Spleen (tissue), 7 donors: ENCODE measurements around the gene ALS2CL.

ENCODE experiments used
- POLR2A ChIP-seq, 3 donors: fragments of 450-650 bp; IDR thresholded peaks; one replicate each; pipeline ENCODE4 v1.5.1; 2017; ENCODE audit warnings: antibody characterized with exemption in 3 of 3, mild to moderate bottlenecking in 1 of 3
- POLR2AphosphoS5 ChIP-seq, 3 donors: sonication (generic); formaldehyde crosslinking; IDR thresholded peaks; one replicate each; pipeline ENCODE4 v1.5.1; 2017; ENCODE audit warnings: antibody characterized with exemption in 3 of 3
- TF ChIP-seq, protein P1 (sequence below), 11 experiments: fragments of 200-600 bp in 7 of 11; fragments of 450-650 bp in 4 of 11; sonication (generic) in 4 of 11; IDR thresholded peaks in 8 of 11; conservative IDR thresholded peaks in 3 of 11; 1 replicate in 7 of 11; 2 replicates in 4 of 11; pipeline versions ENCODE4 v1.4.0 to v1.8.0; 2016 to 2021; ENCODE audit warnings: antibody characterized with exemption in 11 of 11, inconsistent platforms in 4 of 11, mild to moderate bottlenecking in 1 of 11
- donor health status: DM: no; HTN: no; CAD: no; lungs with moderate emphysema.
- donor health status: DM: no; HTN: no; CAD: no.
- donor health status: DM: no; HTN: no; CAD: no.

DNA sequence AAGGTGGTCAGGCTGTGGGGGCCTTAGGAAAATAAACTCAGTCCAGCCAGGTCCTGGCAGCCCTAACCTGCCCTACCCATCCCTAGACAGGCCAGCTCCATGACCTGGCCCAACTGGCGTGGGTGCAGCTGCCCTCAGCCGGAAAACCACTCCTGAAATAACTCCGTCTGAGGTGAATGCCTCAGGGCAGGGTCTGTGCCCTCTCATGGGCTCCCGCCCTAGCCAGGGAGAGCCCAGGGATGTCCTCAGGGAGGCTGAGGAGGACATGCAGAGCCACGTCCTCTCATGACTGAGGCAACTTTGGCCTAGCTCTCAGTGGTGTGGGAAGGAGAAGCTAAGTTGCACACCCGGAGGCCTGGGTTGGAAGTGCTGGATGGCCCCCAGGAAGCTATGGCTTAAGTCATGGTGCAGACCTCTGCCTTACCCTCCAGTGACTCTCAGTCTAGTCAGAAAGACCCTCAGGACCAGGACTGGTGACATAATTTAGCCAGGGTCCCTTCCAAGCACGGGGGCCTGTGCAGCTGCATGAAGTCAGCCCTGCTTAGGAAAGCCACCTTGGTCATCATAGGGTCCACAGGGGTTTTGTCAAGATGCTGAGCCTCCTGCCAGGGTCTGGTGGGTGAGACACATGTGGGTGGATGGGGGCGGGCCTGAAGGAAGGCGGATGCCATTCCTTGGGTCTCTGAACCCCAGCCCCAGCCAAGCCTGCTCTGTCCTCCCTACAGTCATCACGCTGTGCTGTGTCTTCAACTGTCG is 15.1 kb upstream of the ALS2CL start:
- TF ChIP-seq, protein P1, sequence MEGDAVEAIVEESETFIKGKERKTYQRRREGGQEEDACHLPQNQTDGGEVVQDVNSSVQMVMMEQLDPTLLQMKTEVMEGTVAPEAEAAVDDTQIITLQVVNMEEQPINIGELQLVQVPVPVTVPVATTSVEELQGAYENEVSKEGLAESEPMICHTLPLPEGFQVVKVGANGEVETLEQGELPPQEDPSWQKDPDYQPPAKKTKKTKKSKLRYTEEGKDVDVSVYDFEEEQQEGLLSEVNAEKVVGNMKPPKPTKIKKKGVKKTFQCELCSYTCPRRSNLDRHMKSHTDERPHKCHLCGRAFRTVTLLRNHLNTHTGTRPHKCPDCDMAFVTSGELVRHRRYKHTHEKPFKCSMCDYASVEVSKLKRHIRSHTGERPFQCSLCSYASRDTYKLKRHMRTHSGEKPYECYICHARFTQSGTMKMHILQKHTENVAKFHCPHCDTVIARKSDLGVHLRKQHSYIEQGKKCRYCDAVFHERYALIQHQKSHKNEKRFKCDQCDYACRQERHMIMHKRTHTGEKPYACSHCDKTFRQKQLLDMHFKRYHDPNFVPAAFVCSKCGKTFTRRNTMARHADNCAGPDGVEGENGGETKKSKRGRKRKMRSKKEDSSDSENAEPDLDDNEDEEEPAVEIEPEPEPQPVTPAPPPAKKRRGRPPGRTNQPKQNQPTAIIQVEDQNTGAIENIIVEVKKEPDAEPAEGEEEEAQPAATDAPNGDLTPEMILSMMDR (IDR thresholded peaks at IDR 0.05 in 8 of 11, conservative IDR thresholded peaks at IDR 0.05 in 3 of 11), result no peak
- no peak for TF ChIP-seq POLR2A (IDR thresholded peaks at IDR 0.05)
- no peak for TF ChIP-seq POLR2AphosphoS5 (IDR thresholded peaks at IDR 0.05)
